Activated T-cell treated with anti-CD3 and anti-CD28 coated beads, Interleukin-2, amount 50 U/mL, for 1 hour (primary cell): ENCODE measurements around the gene YOD1.

Experiments used
- DNase-seq: peaks from one replicate; pipeline ENCODE4 v3.0.0-alpha.2; 2020

YOD1 gene

GRCh38 chr1:207004931-207005830, 45.8 kb downstream of the YOD1 start:
- DNase-seq = peak; percentile 26

DNA sequence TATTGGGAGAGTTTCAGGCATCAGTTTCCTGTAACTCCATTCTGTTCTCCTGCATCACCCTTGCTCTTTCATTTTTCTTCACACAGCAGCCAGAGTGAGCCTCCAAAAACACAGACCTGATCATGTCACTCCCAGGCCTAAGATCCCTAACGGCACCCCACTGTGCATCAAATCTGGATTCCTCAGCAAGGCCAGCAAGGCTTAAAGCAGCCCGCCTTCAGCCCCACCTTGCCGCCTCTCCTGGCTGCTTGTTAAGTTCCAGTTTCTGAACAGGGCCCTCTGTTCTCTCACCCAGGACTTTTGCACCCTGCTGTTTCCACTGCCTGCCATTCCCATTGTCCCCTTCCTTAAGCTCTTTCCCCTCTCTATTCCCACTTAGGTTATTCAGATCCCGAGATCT, 47.8 kb downstream of the YOD1 start:
- no peak for DNase-seq

- no peak for DNase-seq
Measured at GRCh38 chr1:207002724-207003146, 48.3 kb downstream of the YOD1 start.

GRCh38 chr1:207001492-207002245, 49.3 kb downstream of the YOD1 start:
- DNase-seq = no peak

DNA sequence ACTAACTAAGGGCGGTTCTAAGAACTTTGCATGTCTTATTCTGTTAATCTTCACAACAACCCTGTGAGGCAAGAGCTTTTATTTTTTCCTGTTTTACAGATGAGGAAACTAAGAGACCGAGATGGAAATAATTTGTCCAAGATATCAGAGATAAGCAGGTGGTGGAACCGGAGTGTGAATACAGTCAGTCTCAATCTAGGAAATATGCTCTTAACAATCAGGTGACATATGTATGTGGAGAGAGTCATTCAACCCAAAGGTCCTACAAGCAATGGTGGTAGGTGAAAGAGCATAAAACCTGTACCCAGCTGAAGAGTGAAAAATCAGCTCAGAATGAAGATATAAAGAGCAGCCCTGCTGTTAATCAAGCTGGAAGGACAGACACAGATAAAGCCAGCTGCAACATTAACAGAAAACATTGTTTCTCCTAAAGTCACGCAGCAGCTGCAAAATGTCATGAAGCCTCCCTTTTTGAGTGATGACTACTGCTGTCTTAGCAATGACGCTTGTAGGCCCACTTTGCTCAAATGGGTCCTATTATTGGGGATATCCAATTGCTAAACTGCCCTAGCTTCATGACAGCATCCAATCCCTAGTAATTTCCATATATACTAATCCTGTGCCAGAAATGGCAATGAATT, 50.2 kb downstream of the YOD1 start:
- DNase-seq = no peak

- DNase-seq = no peak
Measured at GRCh38 chr1:206998816-206999215, 52.2 kb downstream of the YOD1 start.
